Left lung (tissue), 10 donors: ENCODE measurements around the gene HSF5. TPM values are rescaled to one million over a fixed set of nuclear protein-coding genes. Genes with fewer than 3 reads are reported as not detected.

Source experiments
- ATAC-seq: fragments of 200-7000 bp; cut with Tn5 transposase; one replicate; pipeline ENCODE4 v1.9.1; 2020; ENCODE audit warnings: moderate library complexity
- DNase-seq, 4 donors: peaks; one replicate each; pipeline ENCODE4 v3.0.0-alpha.2; 2013 to 2020
- H3K27ac ChIP-seq, 2 donors: fragments of 200-600 bp; sonication (generic) in 1 of 2; one replicate each; pipeline versions ENCODE4 v1.5.0 to v1.8.0; 2020 to 2021
- H3K27me3 ChIP-seq, 2 donors: fragments of 200-600 bp; sonication (generic) in 1 of 2; one replicate each; pipeline versions ENCODE4 v1.5.0 to v1.8.0; 2020 to 2021
- H3K36me3 ChIP-seq, 2 donors: fragments of 200-600 bp; sonication (generic) in 1 of 2; one replicate each; pipeline versions ENCODE4 v1.5.0 to v1.8.0; 2020 to 2021
- H3K4me1 ChIP-seq, 2 donors: fragments of 200-600 bp; one replicate each; pipeline ENCODE4 v1.8.0; 2021
- H3K4me3 ChIP-seq, 2 donors: fragments of 200-600 bp; sonication (generic) in 1 of 2; one replicate each; pipeline versions ENCODE4 v1.5.0 to v1.8.0; 2020 to 2021; ENCODE audit warnings: mild to moderate bottlenecking in 1 of 2
- H3K9me3 ChIP-seq, 2 donors: fragments of 200-600 bp; sonication (generic) in 1 of 2; one replicate each; pipeline versions ENCODE4 v1.5.0 to v1.8.0; 2020 to 2021
- intact Hi-C, 2 donors: fragments of 100-400 bp; cut with DNase I; formaldehyde crosslinking; loops; one replicate each; pipeline versions ENCODE4 v1.11.2 to v1.14.2; 2022
- polyA plus RNA-seq, 6 donors: library from polyadenylated mRNA; unstranded; fragments of 120-200 nt; gene quantifications; one replicate each; pipeline ENCODE4 v1.2.1, GENCODE V29; 2013; ENCODE audit not compliant: insufficient read length in 6 of 6
- total RNA-seq, 2 donors: library from RNA; stranded (reverse); fragmentation: NEBNext Ultra II Directional; extraction: Animal tissue kit (Norgen Biotek cat#: 25700); gene quantifications; one replicate each; pipeline ENCODE4 v1.2.1, GENCODE V29; 2021
- TF ChIP-seq, protein P1 (sequence below), 2 donors: fragments of 200-600 bp; sonication (generic) in 1 of 2; IDR thresholded peaks; one replicate each; pipeline versions ENCODE4 v1.5.0 to v1.8.0; 2021; ENCODE audit warnings: antibody characterized with exemption in 2 of 2
- donor health status: DM: no; HTN: yes; CAD: no.
- donor health status: DM: no; HTN: no; CAD: no.

HSF5 gene
- total and polyA plus RNA-seq, 8 donors: 0.08 to 0.15 (median 0.12) TPM

DNA sequence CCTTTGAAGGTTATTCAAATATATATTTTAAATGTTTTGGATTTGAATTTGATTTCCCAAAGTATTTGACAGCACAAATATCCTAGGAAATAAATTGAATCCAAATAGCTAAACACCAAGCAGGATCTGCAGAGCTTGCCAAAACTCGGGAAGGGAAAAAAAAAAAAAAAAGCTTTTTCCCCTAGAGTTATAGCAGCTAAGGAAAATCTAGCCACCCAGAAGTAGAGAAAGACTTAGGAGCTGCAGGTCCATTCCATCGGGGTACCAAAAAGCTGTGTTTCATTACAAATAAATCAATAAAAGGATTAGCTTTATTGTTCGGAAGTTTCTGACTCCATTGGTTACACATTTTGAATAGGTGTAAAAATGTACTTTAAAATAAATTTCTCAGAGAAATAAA is 19.3 kb downstream of the HSF5 start:
- no peak for DNase-seq
- no peak overlapping the region for H3K27ac ChIP-seq
- no peaks in the 10 kb centered on the region for H3K9me3 ChIP-seq
- no peaks in the 10 kb centered on the region for H3K36me3 ChIP-seq
- TF ChIP-seq, protein P1, sequence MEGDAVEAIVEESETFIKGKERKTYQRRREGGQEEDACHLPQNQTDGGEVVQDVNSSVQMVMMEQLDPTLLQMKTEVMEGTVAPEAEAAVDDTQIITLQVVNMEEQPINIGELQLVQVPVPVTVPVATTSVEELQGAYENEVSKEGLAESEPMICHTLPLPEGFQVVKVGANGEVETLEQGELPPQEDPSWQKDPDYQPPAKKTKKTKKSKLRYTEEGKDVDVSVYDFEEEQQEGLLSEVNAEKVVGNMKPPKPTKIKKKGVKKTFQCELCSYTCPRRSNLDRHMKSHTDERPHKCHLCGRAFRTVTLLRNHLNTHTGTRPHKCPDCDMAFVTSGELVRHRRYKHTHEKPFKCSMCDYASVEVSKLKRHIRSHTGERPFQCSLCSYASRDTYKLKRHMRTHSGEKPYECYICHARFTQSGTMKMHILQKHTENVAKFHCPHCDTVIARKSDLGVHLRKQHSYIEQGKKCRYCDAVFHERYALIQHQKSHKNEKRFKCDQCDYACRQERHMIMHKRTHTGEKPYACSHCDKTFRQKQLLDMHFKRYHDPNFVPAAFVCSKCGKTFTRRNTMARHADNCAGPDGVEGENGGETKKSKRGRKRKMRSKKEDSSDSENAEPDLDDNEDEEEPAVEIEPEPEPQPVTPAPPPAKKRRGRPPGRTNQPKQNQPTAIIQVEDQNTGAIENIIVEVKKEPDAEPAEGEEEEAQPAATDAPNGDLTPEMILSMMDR (IDR thresholded peaks at IDR 0.05): no peak
- no peaks in the 10 kb centered on the region for H3K4me1 ChIP-seq
- intact Hi-C loops: no loop called here
- no peak for ATAC-seq
- H3K27me3 ChIP-seq: peaks cover 0 to 4% of the 10 kb centered on the region in 2 donors
- no peak overlapping the region for H3K4me3 ChIP-seq

- intact Hi-C loops: no loop called here
- no peaks in the 10 kb centered on the region for H3K36me3 ChIP-seq
- ATAC-seq (no peak), DNase-seq (no peak)
- no peak overlapping the region for H3K4me3 ChIP-seq
- no peaks in the 10 kb centered on the region for H3K27me3 ChIP-seq
- no peaks in the 10 kb centered on the region for H3K4me1 ChIP-seq
- no peaks in the 10 kb centered on the region for H3K9me3 ChIP-seq
- TF ChIP-seq, protein P1 (IDR thresholded peaks at IDR 0.05): no peak
- no peak overlapping the region for H3K27ac ChIP-seq
These were observed 32.7 kb downstream of the HSF5 start for GRCh38 chr17:58455491-58455890.

DNA sequence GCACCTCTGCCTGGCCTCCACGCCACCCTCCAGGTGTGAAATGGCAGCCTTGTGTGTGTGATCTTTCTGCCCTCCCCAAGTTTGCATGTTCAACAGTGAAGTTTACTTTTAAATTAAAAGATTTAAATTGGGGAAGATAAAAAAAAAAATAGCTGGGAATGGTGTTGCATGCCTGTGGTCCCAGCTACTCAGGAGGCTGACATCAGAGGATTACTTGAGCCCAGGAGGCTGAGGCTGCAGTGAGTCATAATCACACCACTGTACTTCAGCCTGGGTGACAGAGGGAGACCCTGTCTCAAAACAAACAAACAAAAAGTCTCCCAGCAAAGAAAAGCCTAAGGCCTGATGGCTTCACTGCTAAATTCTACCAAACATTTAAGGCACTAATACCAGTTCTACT is 35.5 kb downstream of the HSF5 start:
- intact Hi-C loops: no loop called here
- H3K4me3 ChIP-seq: no peak overlapping the region
- H3K27me3 ChIP-seq: no peaks in the 10 kb centered on the region
- no peaks in the 10 kb centered on the region for H3K36me3 ChIP-seq
- DNase-seq: no peak
- ATAC-seq: no peak
- no peak overlapping the region for H3K27ac ChIP-seq
- TF ChIP-seq, protein P1 (IDR thresholded peaks at IDR 0.05): no peak
- H3K4me1 ChIP-seq: no peaks in the 10 kb centered on the region
- H3K9me3 ChIP-seq: no peaks in the 10 kb centered on the region

- Histone ChIP-seq H3K36me3 (no peaks in the 10 kb centered on the region), H3K27me3 (peaks cover 0 to 3% of the 10 kb centered on the region in 2 donors), H3K4me1 (no peaks in the 10 kb centered on the region), H3K4me3 (no peak overlapping the region), H3K27ac (no peak overlapping the region), H3K9me3 (no peaks in the 10 kb centered on the region)
- TF ChIP-seq, protein P1 (IDR thresholded peaks at IDR 0.05): peak; percentile 63
- intact Hi-C loops: loop anchor here in 1 of 2 donors (10.0 kb wide), 1 partner anchor 133 kb away; no protein-coding TSS in a partner anchor
- DNase-seq: peak; percentile 33 to 79 (median 72)
- ATAC-seq: peak; percentile 100
These were observed 40.9 kb downstream of the HSF5 start for GRCh38 chr17:58447039-58447975.

DNA sequence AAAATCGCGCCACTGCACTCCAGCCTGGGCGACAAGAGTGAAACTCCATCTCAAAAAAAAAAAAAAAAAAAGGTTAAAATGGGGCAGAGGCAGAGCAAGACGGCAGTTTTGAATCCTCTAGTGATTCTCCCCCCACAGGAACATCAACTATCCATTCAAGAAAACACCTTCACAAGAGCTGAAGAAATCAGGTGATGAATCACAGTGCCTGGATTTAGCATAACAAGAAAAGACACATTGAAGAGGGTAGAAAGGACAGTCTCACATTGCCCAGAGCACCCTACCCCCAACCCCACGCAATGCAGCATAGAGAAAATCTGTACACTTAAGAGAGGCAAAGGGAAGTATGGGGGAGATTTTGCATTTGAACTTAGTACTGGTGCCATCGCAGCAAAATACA is 42.1 kb downstream of the HSF5 start:
- TF ChIP-seq, protein P1 (IDR thresholded peaks at IDR 0.05): no peak
- intact Hi-C loops: loop anchor here in 1 of 2 donors (10.0 kb wide), 1 partner anchor 131 kb away; no protein-coding TSS in a partner anchor
- H3K27ac ChIP-seq: no peak overlapping the region
- no peak for DNase-seq
- H3K27me3 ChIP-seq: peaks cover 0 to 3% of the 10 kb centered on the region in 2 donors
- H3K4me3 ChIP-seq: no peak overlapping the region
- H3K9me3 ChIP-seq: no peaks in the 10 kb centered on the region
- ATAC-seq: no peak
- H3K4me1 ChIP-seq: no peaks in the 10 kb centered on the region
- no peaks in the 10 kb centered on the region for H3K36me3 ChIP-seq
